H9 (cell line): Measurements from ENCODE around the gene ADGRL2. TPM values are rescaled to one million over a fixed set of nuclear protein-coding genes. Genes with fewer than 3 reads are reported as not detected.

Experiments used
- DNase-seq: peaks from one replicate; pipeline ENCODE4 v3.0.0-alpha.2; 2017
- H2AFZ ChIP-seq: one replicate; pipeline ENCODE4 v1.6.1; 2013; ENCODE audit warnings: mild to moderate bottlenecking, low read length, control low read depth, moderate library complexity
- H2AK5ac ChIP-seq: 2 replicates; pipeline ENCODE4 v1.6.1; 2013; ENCODE audit warnings: low read length, control low read depth, mixed read lengths; ENCODE audit not compliant: insufficient read length
- H2BK120ac ChIP-seq: one replicate; pipeline ENCODE4 v1.6.1; 2013; ENCODE audit warnings: low read depth, mild to moderate bottlenecking, low read length, control low read depth, inconsistent platforms; ENCODE audit not compliant: poor library complexity, severe bottlenecking
- H2BK12ac ChIP-seq: 2 replicates; pipeline ENCODE4 v1.6.1; 2013; ENCODE audit warnings: low read length, control low read depth, mixed read lengths, low read depth; ENCODE audit not compliant: insufficient read length
- H2BK15ac ChIP-seq: 2 replicates; pipeline ENCODE4 v1.6.1; 2013; ENCODE audit warnings: low read depth, low read length, control low read depth
- H2BK20ac ChIP-seq: one replicate; pipeline ENCODE4 v1.6.1; 2013; ENCODE audit warnings: low read depth, mild to moderate bottlenecking, low read length, control low read depth, inconsistent platforms; ENCODE audit not compliant: poor library complexity, severe bottlenecking
- H2BK5ac ChIP-seq: 2 replicates; pipeline ENCODE4 v1.6.1; 2013; ENCODE audit warnings: low read length, control low read depth, mixed read lengths; ENCODE audit not compliant: insufficient read length
- H3K14ac ChIP-seq: 2 replicates; pipeline ENCODE4 v1.6.1; 2013; ENCODE audit warnings: low read length, control low read depth; ENCODE audit not compliant: insufficient read depth
- H3K18ac ChIP-seq: 2 replicates; pipeline ENCODE4 v1.6.1; 2013; ENCODE audit warnings: low read depth, mild to moderate bottlenecking, mixed read lengths, low read length, control low read depth; ENCODE audit not compliant: insufficient read length
- H3K23ac ChIP-seq: 2 replicates; pipeline ENCODE4 v1.6.1; 2013; ENCODE audit warnings: low read length, control low read depth, mixed read lengths, low read depth; ENCODE audit not compliant: insufficient read length
- H3K23me2 ChIP-seq: 2 replicates; pipeline ENCODE4 v1.6.1; 2013; ENCODE audit warnings: low read depth, mild to moderate bottlenecking, mixed read lengths, low read length, control low read depth; ENCODE audit not compliant: insufficient read length, poor library complexity, severe bottlenecking
- H3K27ac ChIP-seq: 2 replicates; pipeline ENCODE4 v1.5.1; 2013; ENCODE audit warnings: low read length, control low read depth, mixed read lengths, low read depth; ENCODE audit not compliant: insufficient read length
- H3K27me3 ChIP-seq: 2 replicates; pipeline ENCODE4 v1.6.1; 2013; ENCODE audit warnings: low read length, control low read depth, inconsistent platforms; ENCODE audit not compliant: insufficient read depth
- H3K4ac ChIP-seq: 2 replicates; pipeline ENCODE4 v1.6.1; 2013; ENCODE audit warnings: low read depth, mild to moderate bottlenecking, control low read depth, inconsistent platforms, low read length, moderate library complexity
- H3K4me1 ChIP-seq: 2 replicates; pipeline ENCODE4 v1.6.1; 2013; ENCODE audit warnings: low read length, control low read depth, inconsistent platforms; ENCODE audit not compliant: insufficient read depth
- H3K4me2 ChIP-seq: 2 replicates; pipeline ENCODE4 v1.6.1; 2013; ENCODE audit warnings: low read length, control low read depth, mixed read lengths; ENCODE audit not compliant: insufficient read length, insufficient read depth
- H3K56ac ChIP-seq: 2 replicates; pipeline ENCODE4 v1.6.1; 2013; ENCODE audit warnings: low read depth, mild to moderate bottlenecking, mixed read lengths, low read length, control low read depth; ENCODE audit not compliant: insufficient read length
- H3K79me1 ChIP-seq: 2 replicates; pipeline ENCODE4 v1.6.1; 2013; ENCODE audit warnings: low read depth, mild to moderate bottlenecking, moderate library complexity, low read length, control low read depth, inconsistent platforms; ENCODE audit not compliant: insufficient read depth, poor library complexity, severe bottlenecking
- H3K79me2 ChIP-seq: 2 replicates; pipeline ENCODE4 v1.6.1; 2013; ENCODE audit warnings: low read length, control low read depth, inconsistent platforms; ENCODE audit not compliant: insufficient read depth
- H3K9ac ChIP-seq: 2 replicates; pipeline ENCODE4 v1.6.1; 2013; ENCODE audit warnings: low read length, control low read depth, mixed read lengths; ENCODE audit not compliant: insufficient read length; ENCODE audit errors: extremely low read depth
- H3K9me3 ChIP-seq: one replicate; pipeline ENCODE4 v1.6.1; 2013; ENCODE audit warnings: low read depth, low read length, inconsistent platforms; ENCODE audit not compliant: control insufficient read depth
- H3T11ph ChIP-seq: one replicate; pipeline ENCODE4 v1.6.1; 2013; ENCODE audit warnings: mild to moderate bottlenecking, low read length, control low read depth, inconsistent platforms
- H4K20me1 ChIP-seq: one replicate; pipeline ENCODE4 v1.6.1; 2013; ENCODE audit not compliant: control insufficient read depth, insufficient read length, insufficient read depth
- H4K5ac ChIP-seq: 2 replicates; pipeline ENCODE4 v1.6.1; 2013; ENCODE audit warnings: low read depth, mild to moderate bottlenecking, mixed read lengths, low read length, control low read depth; ENCODE audit not compliant: insufficient read length
- H4K8ac ChIP-seq: replicated peaks from 2 replicates; pipeline ENCODE4 v1.6.1; 2013; ENCODE audit warnings: low read length, control low read depth, mixed read lengths, low read depth; ENCODE audit not compliant: insufficient read length
- H4K91ac ChIP-seq: 2 replicates; pipeline ENCODE4 v1.6.1; 2013; ENCODE audit warnings: low read depth, mild to moderate bottlenecking, moderate library complexity, mixed read lengths, low read length, control low read depth; ENCODE audit not compliant: insufficient read length
- H3K27ac Mint-ChIP-seq, 3 experiments: 2 replicates in 2 of 3; 3 replicates in 1 of 3; pipeline ENCODE4 v1.8.0; 2020 to 2021; ENCODE audit warnings: mixed read lengths in 3 of 3, mild to moderate bottlenecking in 1 of 3, moderate library complexity in 1 of 3
- H3K27me3 Mint-ChIP-seq: 2 replicates; pipeline ENCODE4 v1.8.0; 2021; ENCODE audit warnings: low read depth, mild to moderate bottlenecking, moderate library complexity, mixed read lengths
- H3K36me3 Mint-ChIP-seq, 3 experiments: 2 replicates in 2 of 3; 3 replicates in 1 of 3; pipeline ENCODE4 v1.8.0; 2020 to 2021; ENCODE audit warnings: low read depth in 3 of 3, mixed read lengths in 3 of 3; ENCODE audit not compliant: insufficient read depth in 1 of 3
- H3K4me1 Mint-ChIP-seq, 2 experiments: 2 replicates each; pipeline ENCODE4 v1.8.0; 2020; ENCODE audit warnings: mixed read lengths in 2 of 2
- H3K4me3 Mint-ChIP-seq, 2 experiments: 2 replicates in 1 of 2; 3 replicates in 1 of 2; pipeline ENCODE4 v1.8.0; 2020 to 2021; ENCODE audit warnings: mild to moderate bottlenecking in 2 of 2, mixed read lengths in 2 of 2, moderate library complexity in 1 of 2
- H3K9me3 Mint-ChIP-seq, 2 experiments: 2 replicates in 1 of 2; 3 replicates in 1 of 2; pipeline ENCODE4 v1.8.0; 2020; ENCODE audit warnings: mild to moderate bottlenecking in 2 of 2, mixed read lengths in 2 of 2, moderate library complexity in 1 of 2
- CTCF ChIP-seq: fragments of 200-600 bp; sonication (generic); conservative IDR thresholded peaks from 3 replicates; pipeline ENCODE4 v1.8.0; 2021; ENCODE audit warnings: antibody characterized with exemption, mild to moderate bottlenecking
- total RNA-seq: library from RNA; stranded (reverse); gene quantifications from 2 replicates; pipeline ENCODE4 v1.2.1, GENCODE V29; 2021

The ADGRL2 gene
- total RNA-seq, 1 experiment from 2014 or later: 119 TPM

- H3K27ac Mint-ChIP-seq: peak overlapping the region in 2 of 3 experiments; percentile 13 to 85; a peak in 5 of 7 replicates
- H3K9me3 Mint-ChIP-seq: no peaks in the 10 kb centered on the region
- no peaks in the 10 kb centered on the region for H3K9me3 ChIP-seq
- no peaks in the 10 kb centered on the region for H4K20me1 ChIP-seq
- H2BK5ac ChIP-seq: no peak overlapping the region
- no peak overlapping the region for H2BK20ac ChIP-seq
- no peak overlapping the region for H3T11ph ChIP-seq
- H3K18ac ChIP-seq: no peak overlapping the region
- H3K14ac ChIP-seq: no peak overlapping the region
- no peak for TF ChIP-seq CTCF
- DNase-seq: no peak
- H3K27ac ChIP-seq: no peak overlapping the region
- H3K4me1 Mint-ChIP-seq: peaks cover 5 to 12% of the 10 kb centered on the region in 2 experiments; a peak in 2 of 4 replicates
- H3K9ac ChIP-seq: no peak overlapping the region
- H3K79me1 ChIP-seq: peaks cover 3% of the 10 kb centered on the region
- H3K4ac ChIP-seq: no peak overlapping the region
- H2BK120ac ChIP-seq: no peak overlapping the region
- H3K79me2 ChIP-seq: peaks cover 4% of the 10 kb centered on the region; the same call in 1 of the 2 replicates
- 0 out of 2 replicates have a peak, but pooled peaks cover 2% of the 10 kb centered on the region for H3K4me1 ChIP-seq
- no peaks in the 10 kb centered on the region for H3K23me2 ChIP-seq
- H3K36me3 Mint-ChIP-seq: peaks cover 7 to 43% (median 41%) of the 10 kb centered on the region in 3 experiments; a peak in 6 of 7 replicates
- no peak overlapping the region for H2BK12ac ChIP-seq
- H3K27me3 ChIP-seq: no peaks in the 10 kb centered on the region
- H3K23ac ChIP-seq: no peak overlapping the region
- no peak overlapping the region for H2AK5ac ChIP-seq
- no peaks in the 10 kb centered on the region for H3K27me3 Mint-ChIP-seq
- no peak overlapping the region for H3K56ac ChIP-seq
- H4K5ac ChIP-seq: no peak overlapping the region
- H3K4me3 Mint-ChIP-seq: no peak overlapping the region
- no peak overlapping the region for H2AFZ ChIP-seq
- H4K91ac ChIP-seq: no peak overlapping the region
- H2BK15ac ChIP-seq: no peak overlapping the region
- H3K4me2 ChIP-seq: no peak overlapping the region
- H4K8ac ChIP-seq: no peak overlapping the region
These were observed 149.3 kb downstream of the ADGRL2 start for GRCh38 chr1:81950037-81950436.
